HepG2 (cell line): ENCODE measurements around the gene PANK1. TPM values are rescaled to one million over a fixed set of nuclear protein-coding genes. Genes with fewer than 3 reads are reported as not detected.

Source experiments
- AKNA ChIP-seq: sonication (generic); formaldehyde crosslinking; IDR thresholded peaks from 2 replicates; pipeline ENCODE4 v1.4.0; 2020; ENCODE audit warnings: missing genetic modification reagents, borderline replicate concordance
- FOXK1 ChIP-seq: sonication (generic); formaldehyde crosslinking; IDR thresholded peaks from 2 replicates; pipeline ENCODE4 v1.4.0; 2020; ENCODE audit warnings: low read depth, missing genetic modification reagents, borderline replicate concordance
- HOXA5 ChIP-seq: sonication (generic); formaldehyde crosslinking; IDR thresholded peaks from 2 replicates; pipeline ENCODE4 v1.4.0; 2020; ENCODE audit warnings: missing genetic modification reagents
- KAT2B ChIP-seq: fragments of 150-350 bp; IDR thresholded peaks from 2 replicates; pipeline ENCODE4 v1.6.1; 2014; ENCODE audit warnings: low read depth, low read length, borderline replicate concordance
- KLF12 ChIP-seq: sonication (generic); formaldehyde crosslinking; IDR thresholded peaks from 2 replicates; pipeline ENCODE4 v1.4.0; 2020; ENCODE audit warnings: missing genetic modification reagents, borderline replicate concordance
- MAFG ChIP-seq: sonication (generic); formaldehyde crosslinking; IDR thresholded peaks from 2 replicates; pipeline ENCODE4 v1.5.1; 2020; ENCODE audit warnings: mild to moderate bottlenecking, missing genetic modification reagents
- NR2F2 ChIP-seq: IDR thresholded peaks from 2 replicates; pipeline ENCODE4 v1.6.1; 2012; ENCODE audit warnings: low read depth, inconsistent platforms, borderline replicate concordance
- PHF8 ChIP-seq: sonication (generic); formaldehyde crosslinking; IDR thresholded peaks from 2 replicates; pipeline ENCODE4 v1.5.0; 2020; ENCODE audit warnings: missing genetic modification reagents
- POLR2AphosphoS5 ChIP-seq: IDR thresholded peaks from 2 replicates; pipeline ENCODE4 v1.6.1; 2012; ENCODE audit warnings: low read depth, low read length
- SMARCE1 ChIP-seq: fragments of 450-650 bp; IDR thresholded peaks from 2 replicates; pipeline ENCODE4 v1.6.1; 2017; ENCODE audit warnings: borderline replicate concordance
- SRSF9 ChIP-seq: fragments of 200-400 bp; formaldehyde crosslinking; IDR thresholded peaks from 2 replicates; pipeline ENCODE4 v1.6.1; 2018; ENCODE audit warnings: borderline replicate concordance, mild to moderate bottlenecking, low read depth, low read length; ENCODE audit not compliant: insufficient read depth, poor library complexity, severe bottlenecking
- TSC22D2 ChIP-seq: sonication (generic); formaldehyde crosslinking; IDR thresholded peaks from 2 replicates; pipeline ENCODE4 v1.5.1; 2020; ENCODE audit warnings: missing genetic modification reagents, mild to moderate bottlenecking, borderline replicate concordance
- ZBTB49 ChIP-seq: sonication (generic); formaldehyde crosslinking; IDR thresholded peaks from 2 replicates; pipeline ENCODE4 v1.4.0; 2020; ENCODE audit warnings: missing genetic modification reagents, borderline replicate concordance
- ZNF225 ChIP-seq: sonication (generic); formaldehyde crosslinking; IDR thresholded peaks from 2 replicates; pipeline ENCODE4 v1.4.0; 2020; ENCODE audit warnings: mild to moderate bottlenecking, missing genetic modification reagents
- ZNF263 ChIP-seq: sonication (generic); formaldehyde crosslinking; IDR thresholded peaks from 2 replicates; pipeline ENCODE4 v1.4.0; 2020; ENCODE audit warnings: missing genetic modification reagents
- ZNF264 ChIP-seq: sonication (generic); formaldehyde crosslinking; IDR thresholded peaks from 2 replicates; pipeline ENCODE4 v1.4.0; 2020; ENCODE audit warnings: missing genetic modification reagents
- ZNF3 ChIP-seq: IDR thresholded peaks from 2 replicates; pipeline ENCODE4 v1.7.0; 2017; ENCODE audit warnings: inconsistent platforms
- ZNF564 ChIP-seq: sonication (generic); formaldehyde crosslinking; IDR thresholded peaks from 2 replicates; pipeline ENCODE4 v1.8.1; 2023; ENCODE audit warnings: mild to moderate bottlenecking, missing genetic modification reagents
- ZNF883 ChIP-seq: sonication (generic); formaldehyde crosslinking; IDR thresholded peaks from 2 replicates; pipeline ENCODE4 v1.5.1; 2020; ENCODE audit warnings: mild to moderate bottlenecking, missing genetic modification reagents; ENCODE audit errors: not compliant biosample characterization
- ZUFSP ChIP-seq: sonication (generic); formaldehyde crosslinking; IDR thresholded peaks from 2 replicates; pipeline ENCODE4 v1.9.0; 2021; ENCODE audit warnings: missing genetic modification reagents, mild to moderate bottlenecking, borderline replicate concordance
- polyA plus RNA-seq, 8 experiments: library from polyadenylated mRNA; depleted of rRNA in 3 of 8; stranded (reverse) in 7 of 8; unstranded in 1 of 8; fragments of >200 nt; fragmentation: Illumina TruSeq in 4 of 8; extraction: Trizol in 4 of 8; gene quantifications; 2 replicates each; pipeline versions ENCODE4 v1.2.1 to v1.2.3, GENCODE V29; 2011 to 2016; ENCODE audit warnings: low read depth in 4 of 8, missing spikeins in 1 of 8, mixed read lengths in 1 of 8; ENCODE audit not compliant: insufficient read depth in 1 of 8
- total RNA-seq, 5 experiments: library from RNA; depleted of rRNA; stranded (reverse); fragments of >200 nt; fragmentation: Illumina TruSeq; extraction: Trizol; gene quantifications; 2 replicates each; pipeline ENCODE4 v1.2.3, GENCODE V29; 2016; ENCODE audit warnings: low read depth in 1 of 5

The PANK1 gene
- total and polyA plus RNA-seq, 2 of the 13 experiments (the other 11 are each of a cell fraction or from before 2014, with no cell fraction given), result 18.2 to 33.3 TPM

- TF ChIP-seq AKNA (0 out of 2 replicates have a peak, but pooled peaks have one; percentile 57), KAT2B (no peak), MAFG (CRISPR knock-in tag) (no peak), ZNF3 (CRISPR knock-in tag) (no peak), ZNF263 (peak; percentile 64; the same call in 1 of the 2 replicates), ZNF883 (CRISPR knock-in tag) (peak; percentile 55), ZNF264 (CRISPR knock-in tag) (no peak; the same call in none of the 2 replicates), SMARCE1 (no peak), PHF8 (CRISPR knock-in tag) (peak; percentile 48), ZUFSP (no peak; the same call in 1 of the 2 replicates), ZBTB49 (CRISPR knock-in tag) (no peak), ZNF225 (CRISPR knock-in tag) (peak; percentile 72; the same call in 1 of the 2 replicates), KLF12 (CRISPR knock-in tag) (peak; percentile 61; the same call in 1 of the 2 replicates), TSC22D2 (CRISPR knock-in tag) (peak; percentile 74; the same call in 1 of the 2 replicates), NR2F2 (peak; percentile 33; the same call in 1 of the 2 replicates), ZNF564 (peak; percentile 81; the same call in 1 of the 2 replicates), HOXA5 (CRISPR knock-in tag) (no peak), POLR2AphosphoS5 (peak; percentile 99), FOXK1 (CRISPR knock-in tag) (peak; percentile 67; the same call in 1 of the 2 replicates), SRSF9 (no peak)
Measured at GRCh38 chr10:89643812-89644690, 991 bp downstream of the PANK1 start (continued).
